Stimulated activated CD4-positive, alpha-beta T cell treated with anti-CD3 and anti-CD28 coated beads, Interleukin-15, amount 100 ng/mL, for 1 hour (primary cell): ENCODE data around the gene KCNK10.

Experiments used
- DNase-seq, 2 donors: peaks; one replicate each; pipeline ENCODE4 v3.0.0-alpha.2; 2020; ENCODE audit warnings: low read depth in 1 of 2, low spot score in 1 of 2

The KCNK10 gene

GRCh38 chr14:88188745-88189416 lies 134.2 kb downstream of the KCNK10 start:
- no peak for DNase-seq

GRCh38 chr14:88185843-88186242 lies 137.2 kb downstream of the KCNK10 start:
- DNase-seq: no peak

- DNase-seq: no peak
These were observed 138.1 kb downstream of the KCNK10 start for GRCh38 chr14:88184956-88185355.

DNA sequence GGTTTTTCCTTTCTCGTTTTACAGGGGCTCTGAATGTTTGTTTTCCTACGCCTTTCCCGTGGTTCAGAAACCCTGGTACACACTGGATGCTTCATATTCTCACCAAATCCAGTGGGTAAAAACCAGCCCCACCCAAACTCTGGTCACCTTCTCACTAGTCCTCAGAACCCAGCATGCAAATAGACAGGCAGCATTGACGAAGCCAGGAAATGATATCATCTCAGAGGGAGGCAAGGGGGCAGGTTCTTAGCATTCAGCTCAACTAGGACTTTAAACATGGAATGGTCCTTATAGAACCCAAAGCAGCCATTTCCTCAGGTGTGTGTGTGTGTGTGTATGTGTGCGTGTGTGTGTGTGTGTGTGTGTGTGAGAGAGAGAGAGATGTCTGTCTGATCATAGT lies 142.0 kb downstream of the KCNK10 start:
- no peak for DNase-seq

- DNase-seq: no peak
These were observed 143.4 kb downstream of the KCNK10 start for GRCh38 chr14:88179716-88180115.

GRCh38 chr14:88170333-88170732 lies 152.7 kb downstream of the KCNK10 start:
- no peak for DNase-seq

GRCh38 chr14:88168498-88169165 lies 154.4 kb downstream of the KCNK10 start:
- DNase-seq: peak; percentile 11 to 34

DNA sequence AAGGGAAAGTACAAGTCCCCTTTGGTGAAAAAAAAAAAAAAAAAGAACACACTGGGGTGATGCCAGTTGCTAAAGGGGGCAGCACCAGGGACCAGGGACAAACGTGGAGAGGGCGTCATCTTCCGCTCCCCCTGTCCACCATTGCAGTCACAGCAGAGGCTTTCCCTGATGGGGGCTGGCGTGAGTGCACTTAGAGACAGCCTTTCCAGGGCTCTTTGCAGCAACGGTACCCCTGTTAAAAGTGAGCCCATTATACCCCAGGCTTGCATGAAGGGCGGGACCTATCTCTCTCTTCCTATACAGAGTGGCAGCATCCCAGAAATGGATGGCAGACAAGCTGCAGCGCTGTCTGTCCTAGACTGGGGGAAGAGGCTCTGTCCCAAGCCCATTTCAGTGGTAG lies 155.0 kb downstream of the KCNK10 start:
- no peak for DNase-seq

DNA sequence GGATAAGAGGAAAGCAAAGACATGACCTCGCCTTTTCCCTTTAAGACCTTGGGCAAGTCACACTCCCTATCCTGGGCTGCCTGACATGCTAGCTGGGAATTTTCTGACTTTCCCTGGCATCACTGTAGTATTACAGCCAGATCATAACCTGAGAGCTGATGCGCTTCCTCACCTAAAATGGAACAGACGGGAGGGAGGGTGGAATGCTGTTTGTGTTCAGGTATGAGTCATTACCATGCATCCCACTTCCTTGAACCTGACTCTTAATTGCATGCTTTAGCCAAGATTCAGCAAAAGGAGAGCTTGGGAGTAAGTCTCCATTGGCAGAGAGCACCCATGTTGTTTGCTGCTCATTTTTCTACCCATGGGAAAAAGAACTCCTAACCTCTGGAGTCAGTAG lies 156.5 kb downstream of the KCNK10 start:
- no peak for DNase-seq

GRCh38 chr14:88164906-88165534 lies 158.0 kb downstream of the KCNK10 start:
- no peak for DNase-seq

DNA sequence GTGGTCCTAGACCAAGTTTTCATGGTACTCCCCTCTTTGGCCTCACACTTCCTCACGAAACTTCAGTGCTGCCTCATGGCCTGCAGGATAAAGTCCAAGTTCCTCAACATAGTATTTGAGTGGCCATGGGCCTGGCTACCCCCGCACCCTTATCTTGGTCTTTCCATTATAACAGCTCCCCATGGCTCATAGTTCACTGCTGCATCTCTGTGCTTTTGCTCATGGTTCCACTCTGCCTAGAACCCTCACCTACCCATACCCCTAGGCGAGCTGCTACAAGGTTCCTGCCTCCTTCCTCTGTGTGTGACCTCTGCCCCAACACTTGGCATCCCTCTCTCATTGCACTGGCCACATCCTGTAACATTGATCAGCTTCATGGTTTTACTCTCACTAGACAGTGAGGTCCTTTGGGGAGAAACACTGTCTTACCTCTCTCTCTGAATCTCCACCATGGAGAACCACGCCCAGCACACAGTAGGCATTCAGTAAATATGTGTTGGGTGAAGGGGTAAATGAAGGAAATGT lies 159.3 kb downstream of the KCNK10 start:
- no peak for DNase-seq

- DNase-seq: no peak
These were observed 166.9 kb downstream of the KCNK10 start for GRCh38 chr14:88156127-88156526.

- DNase-seq: no peak
These were observed 168.1 kb downstream of the KCNK10 start for GRCh38 chr14:88154926-88155325.

- no peak for DNase-seq
These were observed 168.7 kb downstream of the KCNK10 start for GRCh38 chr14:88154321-88154720.

GRCh38 chr14:88146881-88147649 lies 176.0 kb downstream of the KCNK10 start:
- DNase-seq: no peak

DNA sequence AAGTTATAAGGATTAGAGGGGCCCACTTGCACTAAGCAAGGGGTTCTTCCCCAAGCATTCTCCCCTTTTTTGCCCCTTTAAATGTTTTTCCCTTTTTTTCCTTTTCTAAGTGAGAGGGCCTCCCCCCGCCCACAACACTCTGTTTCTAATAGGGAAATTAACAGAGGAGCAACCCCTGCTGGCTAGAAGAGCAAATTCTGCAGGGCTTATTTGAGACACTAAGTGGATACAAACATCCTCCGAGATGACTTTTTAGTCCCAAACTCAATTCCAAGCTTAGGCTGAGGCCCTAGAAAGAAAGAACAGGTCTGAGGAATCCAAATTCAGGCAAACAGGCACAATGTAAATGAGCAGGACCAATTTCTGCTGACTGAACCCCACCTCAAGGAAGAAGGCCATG lies 179.3 kb downstream of the KCNK10 start:
- no peak for DNase-seq

DNA sequence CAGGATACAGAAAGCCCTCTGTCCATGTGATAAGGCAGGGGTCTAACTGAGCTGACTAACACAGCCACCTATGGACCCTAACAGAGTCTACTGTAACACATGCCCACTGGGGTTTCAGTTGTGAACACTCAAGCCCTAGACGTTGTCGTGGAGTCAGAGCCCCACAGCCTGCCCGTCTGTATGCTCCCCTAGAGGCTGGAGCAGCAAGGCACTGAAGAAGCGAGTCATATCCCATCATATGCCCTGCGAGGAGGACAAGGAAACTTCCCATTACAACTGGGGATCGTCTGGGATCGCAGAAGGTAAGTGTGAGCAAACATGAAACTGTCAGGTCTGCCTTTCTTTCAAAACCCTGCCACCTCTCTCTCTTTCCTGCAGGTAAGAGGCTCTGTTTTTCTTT lies 180.1 kb downstream of the KCNK10 start:
- DNase-seq: no peak

DNA sequence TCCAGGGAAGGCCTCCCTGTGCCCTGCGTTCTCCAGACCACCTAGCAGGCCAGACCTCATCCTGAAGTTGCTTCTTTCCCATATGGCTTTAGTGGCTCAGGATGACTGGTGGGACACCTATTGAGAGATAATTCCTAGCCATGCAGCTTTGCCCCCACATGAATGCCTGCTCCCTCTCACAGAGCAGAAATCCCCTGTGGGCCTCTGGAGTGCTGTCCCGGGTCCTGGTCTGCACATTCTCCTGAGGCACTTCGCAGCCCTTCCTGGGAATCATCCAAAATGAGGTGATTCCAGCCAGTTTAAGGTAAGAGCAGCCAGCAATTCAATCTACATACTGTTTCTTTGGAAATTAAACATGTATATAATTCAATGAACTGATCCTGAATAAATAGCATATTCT lies 182.2 kb downstream of the KCNK10 start:
- DNase-seq: no peak

- no peak for DNase-seq
These were observed 185.7 kb downstream of the KCNK10 start for GRCh38 chr14:88137327-88137726.
